Gastrocnemius medialis (tissue), 4 donors: ENCODE measurements around the gene CLDN12.

Experiments
- CTCF ChIP-seq, 5 experiments: fragments of 450-650 bp in 3 of 5; fragments of 200-600 bp in 2 of 5; sonication (generic) in 2 of 5; IDR thresholded peaks in 4 of 5; conservative IDR thresholded peaks in 1 of 5; 1 replicate in 4 of 5; 2 replicates in 1 of 5; pipeline ENCODE4 v1.5.1; 2016 to 2019; ENCODE audit warnings: antibody characterized with exemption in 5 of 5, mild to moderate bottlenecking in 3 of 5, moderate library complexity in 3 of 5
- POLR2A ChIP-seq, 2 donors: fragments of 450-650 bp; IDR thresholded peaks; one replicate each; pipeline ENCODE4 v1.6.1; 2017; ENCODE audit warnings: antibody characterized with exemption in 2 of 2, mild to moderate bottlenecking in 2 of 2, moderate library complexity in 2 of 2

GRCh38 chr7:90421651-90422050 is 18.4 kb downstream of the CLDN12 start:
- no peak for TF ChIP-seq POLR2A (IDR thresholded peaks at IDR 0.05)
- no peak for TF ChIP-seq CTCF (IDR thresholded peaks at IDR 0.05 in 4 of 5, conservative IDR thresholded peaks at IDR 0.05 in 1 of 5)
